GM21515 (cell line): Measurements from ENCODE around the gene JAK3.

Experiments
- ATAC-seq: cut with Tn5 transposase; IDR thresholded peaks from one replicate; pipeline ENCODE4 v1.9.1; 2021; ENCODE audit not compliant: unreplicated experiment

Gene JAK3

DNA sequence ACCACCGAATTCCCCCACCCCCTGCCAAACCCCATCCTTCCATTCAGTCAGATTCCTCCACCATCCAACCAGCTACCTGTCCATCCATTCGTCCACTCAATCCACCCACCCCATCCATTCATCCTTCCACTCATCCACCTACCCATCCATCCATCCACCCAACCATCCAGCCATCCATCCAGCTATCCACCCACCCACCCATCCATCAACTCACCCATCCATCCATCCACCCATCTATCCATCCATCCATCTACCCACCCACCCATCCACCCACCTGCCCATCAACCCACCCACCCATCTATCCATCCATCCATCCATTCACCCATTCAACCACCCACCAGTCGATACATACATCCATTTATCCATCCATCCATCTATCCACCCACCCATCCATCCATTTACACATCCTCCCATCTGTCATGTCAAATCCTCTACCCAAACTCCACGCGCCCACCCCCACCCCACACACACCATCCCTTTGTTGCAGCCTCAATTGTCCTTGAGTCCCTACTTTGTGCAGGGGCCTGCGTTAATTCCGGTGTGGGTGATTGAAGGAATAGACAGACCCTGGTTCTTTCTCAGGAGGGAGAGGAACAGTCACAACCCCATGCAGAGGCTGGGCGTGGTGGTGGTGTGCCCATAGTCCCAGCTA is 18.7 kb upstream of the JAK3 start:
- ATAC-seq, result no peak

DNA sequence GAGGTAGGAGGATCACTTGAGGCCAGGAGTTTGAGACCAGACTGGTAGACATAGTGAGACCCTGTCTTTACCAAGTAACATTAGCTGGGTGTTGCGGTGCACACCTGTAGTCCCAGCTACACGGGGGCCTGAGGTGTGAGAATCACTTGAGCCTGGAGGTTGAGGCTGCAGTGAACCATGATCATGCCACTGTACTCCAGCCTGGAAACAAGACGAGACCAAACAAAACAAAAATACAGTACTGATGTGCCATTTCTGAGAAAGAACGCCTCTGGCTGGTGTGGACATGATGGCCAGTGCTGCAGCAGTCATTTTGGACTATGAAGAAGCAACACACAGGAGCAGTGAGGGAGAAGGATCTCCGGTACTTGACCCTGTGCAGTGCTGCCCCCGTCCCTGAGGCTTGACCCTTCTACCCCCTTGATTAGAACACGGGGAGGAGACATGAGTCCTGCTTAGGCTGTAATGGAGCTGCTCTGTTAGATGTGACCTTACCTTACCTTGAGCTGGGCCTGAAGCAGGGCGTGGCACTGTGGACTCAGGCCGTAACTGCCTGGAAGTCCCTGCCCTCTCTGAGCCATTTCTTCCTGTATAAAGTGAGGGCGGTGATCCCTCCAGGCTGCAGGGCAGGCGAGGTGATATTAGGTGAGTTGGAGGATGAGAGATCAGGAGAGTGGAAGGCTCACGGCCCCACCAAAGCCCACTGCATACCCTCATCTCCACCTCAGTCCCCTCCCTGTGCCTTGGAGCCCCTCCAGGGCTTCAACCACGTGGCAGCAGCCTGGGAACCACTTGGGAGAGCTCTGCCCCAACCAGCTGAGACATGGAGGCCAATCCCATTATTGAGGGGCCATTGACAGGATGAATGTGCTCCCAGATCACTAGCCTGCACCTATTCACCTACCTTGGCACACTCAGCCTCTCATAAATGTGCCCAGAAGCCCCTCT is 17.9 kb upstream of the JAK3 start:
- no peak for ATAC-seq

DNA sequence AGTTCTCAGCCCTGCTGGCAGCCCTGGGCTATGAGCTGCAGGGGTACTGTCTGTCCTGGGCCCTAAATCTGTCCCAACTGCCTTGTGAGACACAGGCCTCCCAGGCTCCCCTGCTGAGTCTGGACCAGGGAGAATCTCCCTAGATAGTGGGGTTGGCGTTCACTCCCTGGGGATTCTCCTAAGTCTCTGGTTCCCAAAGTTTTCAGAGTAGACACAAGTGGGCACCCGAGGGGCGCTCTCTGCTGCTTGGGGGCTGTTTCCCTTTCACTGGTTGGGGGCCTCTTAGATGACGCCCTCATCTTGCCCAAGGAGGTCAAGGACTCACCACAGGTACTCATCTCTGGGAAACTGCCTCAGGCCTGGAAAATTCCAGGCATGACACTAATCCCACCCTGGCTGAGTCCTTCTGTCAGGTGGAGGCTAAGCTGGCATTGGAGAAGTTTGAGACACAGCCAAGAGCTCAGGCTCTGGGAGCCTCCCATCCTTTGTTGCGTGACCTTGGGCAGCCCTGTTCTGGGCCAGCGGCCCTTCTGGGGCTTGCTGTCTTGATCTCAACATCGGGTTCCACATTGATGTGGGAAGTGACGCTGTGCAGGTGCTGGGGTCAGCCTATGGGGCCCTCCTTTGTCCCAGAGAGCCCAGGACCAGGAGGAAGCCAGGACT is 15.9 kb upstream of the JAK3 start:
- ATAC-seq, result no peak

DNA sequence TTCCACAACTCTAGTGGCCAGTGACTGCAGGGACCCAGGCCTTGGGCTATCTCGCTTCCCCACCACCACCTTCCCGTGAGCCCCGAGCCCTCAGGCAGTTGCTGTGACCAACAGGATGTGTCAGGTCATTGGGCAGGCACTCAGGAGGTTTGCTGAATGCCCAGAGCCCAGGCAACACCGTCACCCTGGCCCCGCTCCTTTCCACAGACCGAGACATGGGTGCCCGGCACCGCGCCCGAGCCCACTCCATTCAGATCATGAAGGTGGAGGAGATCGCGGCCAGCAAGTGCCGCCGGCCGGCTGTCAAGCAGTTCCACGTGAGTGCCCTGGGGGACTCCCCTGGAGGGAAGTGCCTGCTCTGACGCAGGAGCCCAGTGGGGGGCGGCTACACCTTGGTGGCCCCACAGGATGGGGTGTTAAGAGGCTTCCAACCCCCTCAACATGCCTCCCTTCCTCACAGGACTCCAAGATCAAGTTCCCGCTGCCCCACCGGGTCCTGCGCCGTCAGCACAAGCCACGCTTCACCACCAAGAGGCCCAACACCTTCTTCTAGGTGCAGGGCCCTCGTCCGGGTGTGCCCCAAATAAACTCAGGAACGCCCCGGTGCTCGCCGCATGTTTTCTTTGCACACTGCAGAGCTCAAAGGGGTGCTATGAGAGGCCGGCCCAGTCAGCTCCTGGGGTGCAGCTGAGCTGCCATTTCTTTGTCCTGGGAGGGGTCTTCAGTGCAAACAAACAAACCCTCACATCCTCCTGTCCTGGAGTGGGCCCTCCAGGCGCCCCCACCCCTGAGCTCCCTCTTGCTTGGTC is 15.1 kb upstream of the JAK3 start:
- ATAC-seq, result no peak

DNA sequence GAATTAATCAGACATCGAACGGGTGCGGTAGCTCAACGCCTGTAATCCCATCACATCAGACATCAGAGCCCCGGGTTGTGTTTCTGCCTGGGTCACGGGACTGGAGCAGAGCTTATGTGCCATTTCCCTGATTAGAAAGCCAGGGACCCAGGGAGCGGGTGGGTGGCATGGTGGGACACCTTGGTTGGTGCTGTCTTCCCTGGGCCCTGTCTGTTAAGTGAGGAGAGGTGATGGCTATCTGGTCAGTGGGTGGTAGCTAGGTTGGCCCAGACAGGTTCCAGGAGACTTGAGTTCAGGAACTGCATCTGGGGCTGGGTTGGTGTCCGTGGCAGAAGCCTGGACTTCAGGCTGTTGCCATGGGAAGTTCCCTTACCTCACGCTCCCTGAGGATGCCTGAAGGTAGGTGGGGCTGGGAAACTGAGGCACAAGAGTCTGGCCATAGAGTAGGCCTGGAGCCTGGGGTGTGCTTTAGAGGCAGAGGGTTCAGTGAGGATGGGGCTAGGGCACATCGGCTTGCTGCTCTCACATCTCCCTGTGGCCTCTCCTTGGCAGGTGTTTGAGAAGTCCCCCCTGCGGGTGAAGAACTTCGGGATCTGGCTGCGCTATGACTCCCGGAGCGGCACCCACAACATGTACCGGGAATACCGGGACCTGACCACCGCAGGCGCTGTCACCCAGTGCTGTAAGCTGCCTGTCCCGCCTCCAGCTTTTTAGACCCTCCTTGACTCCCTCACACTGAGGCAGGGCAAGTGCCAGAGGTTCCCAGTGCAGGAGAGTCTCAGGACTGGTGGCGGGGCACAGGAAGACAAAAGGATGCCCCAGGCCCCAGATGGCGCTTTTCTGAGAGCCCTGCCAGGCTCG is 14.0 kb upstream of the JAK3 start:
- no peak for ATAC-seq

DNA sequence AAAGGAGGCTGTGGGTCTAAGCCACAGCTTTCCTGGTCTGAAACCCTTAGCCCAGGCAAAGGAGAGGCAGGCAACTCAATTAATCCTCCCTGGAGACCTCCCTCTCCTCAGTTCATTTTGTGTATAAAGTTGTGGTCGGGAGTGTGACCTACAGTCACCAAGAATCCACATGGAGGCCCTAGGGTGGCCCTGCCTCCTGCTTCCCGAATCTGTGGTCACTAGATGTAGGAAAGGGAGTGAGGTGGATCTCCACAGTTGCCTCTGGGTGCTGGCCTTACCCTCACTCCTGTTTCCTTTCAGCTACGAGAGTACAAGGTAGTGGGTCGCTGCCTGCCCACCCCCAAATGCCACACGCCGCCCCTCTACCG is 13.2 kb upstream of the JAK3 start:
- no peak for ATAC-seq

DNA sequence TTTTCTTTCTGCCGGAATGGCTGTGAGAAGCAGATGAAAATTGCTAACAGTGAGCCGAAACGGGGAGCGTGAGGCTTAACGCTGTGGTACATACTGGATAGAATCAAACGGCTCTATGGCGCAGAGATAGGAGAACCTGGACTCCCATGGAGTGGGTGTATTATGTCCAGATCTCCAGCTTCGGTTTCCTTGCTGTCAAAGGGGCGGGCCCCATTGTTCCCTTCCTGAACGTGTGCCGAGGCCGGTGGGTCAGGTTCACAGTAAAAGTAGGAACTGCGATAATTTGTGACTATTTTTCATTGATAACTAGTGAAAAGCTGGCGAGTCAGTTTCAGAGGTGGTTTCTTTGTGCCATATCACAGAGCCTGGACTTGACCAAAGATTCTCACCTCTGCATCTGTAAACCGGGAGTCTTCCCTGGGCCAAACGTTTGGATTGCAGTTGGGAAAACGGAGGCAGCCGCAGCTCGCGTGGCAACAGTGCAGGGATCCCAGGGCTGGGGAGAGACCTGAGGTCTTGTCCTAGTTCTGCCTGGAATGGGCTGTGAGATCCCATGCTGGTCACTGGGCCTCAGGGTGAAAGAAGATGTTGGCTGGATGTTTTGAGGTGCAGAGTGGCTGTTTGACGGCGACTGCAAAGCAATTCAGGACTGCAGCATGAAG is 12.7 kb upstream of the JAK3 start:
- ATAC-seq, result no peak

DNA sequence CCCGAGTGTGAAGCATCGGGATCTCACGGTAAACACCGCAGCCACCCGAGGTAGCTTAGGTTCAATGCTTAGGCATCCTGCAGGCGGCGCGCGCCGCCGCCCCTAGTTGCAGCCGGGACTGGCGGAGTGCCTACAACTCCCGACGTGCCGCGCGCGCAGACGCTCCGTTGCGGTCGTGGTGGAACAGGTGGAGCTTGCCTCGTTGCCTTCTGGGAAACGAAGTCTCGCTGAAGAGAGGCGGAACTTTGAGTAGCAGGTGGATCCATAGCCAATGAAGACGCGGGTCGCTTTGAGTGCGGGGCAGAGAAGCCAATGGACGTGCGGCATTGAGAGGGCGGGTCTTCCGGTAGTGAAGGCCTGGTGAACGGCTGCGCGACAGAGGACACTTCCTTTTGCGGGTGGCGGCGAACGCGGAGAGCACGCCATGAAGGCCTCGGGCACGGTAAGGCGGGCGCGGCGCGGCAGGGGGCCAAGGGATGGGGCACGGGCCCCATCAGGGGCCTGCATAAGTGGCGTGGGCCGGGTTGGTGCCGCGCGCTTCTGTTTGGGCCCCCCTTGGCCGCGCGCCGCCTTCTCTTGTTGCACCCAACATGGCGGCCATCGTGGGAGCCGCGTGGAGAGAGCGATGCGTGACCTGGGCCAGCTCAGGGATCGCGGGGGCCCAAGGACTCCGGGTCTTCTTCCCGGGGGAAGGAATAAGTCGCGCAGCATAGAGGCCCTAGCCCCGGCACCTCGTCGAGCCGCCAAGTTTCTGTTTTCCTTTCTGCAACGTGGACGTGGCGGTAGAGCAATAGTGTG is 11.9 kb upstream of the JAK3 start, which contains the start of gene RPL18A:
Gene RPL18A, plus strand, starts transcription at position 378 of the 798 bp plus-strand sequence. Its CDS starts 47 bp downstream, at position 425.
- peak; percentile 88 for ATAC-seq

DNA sequence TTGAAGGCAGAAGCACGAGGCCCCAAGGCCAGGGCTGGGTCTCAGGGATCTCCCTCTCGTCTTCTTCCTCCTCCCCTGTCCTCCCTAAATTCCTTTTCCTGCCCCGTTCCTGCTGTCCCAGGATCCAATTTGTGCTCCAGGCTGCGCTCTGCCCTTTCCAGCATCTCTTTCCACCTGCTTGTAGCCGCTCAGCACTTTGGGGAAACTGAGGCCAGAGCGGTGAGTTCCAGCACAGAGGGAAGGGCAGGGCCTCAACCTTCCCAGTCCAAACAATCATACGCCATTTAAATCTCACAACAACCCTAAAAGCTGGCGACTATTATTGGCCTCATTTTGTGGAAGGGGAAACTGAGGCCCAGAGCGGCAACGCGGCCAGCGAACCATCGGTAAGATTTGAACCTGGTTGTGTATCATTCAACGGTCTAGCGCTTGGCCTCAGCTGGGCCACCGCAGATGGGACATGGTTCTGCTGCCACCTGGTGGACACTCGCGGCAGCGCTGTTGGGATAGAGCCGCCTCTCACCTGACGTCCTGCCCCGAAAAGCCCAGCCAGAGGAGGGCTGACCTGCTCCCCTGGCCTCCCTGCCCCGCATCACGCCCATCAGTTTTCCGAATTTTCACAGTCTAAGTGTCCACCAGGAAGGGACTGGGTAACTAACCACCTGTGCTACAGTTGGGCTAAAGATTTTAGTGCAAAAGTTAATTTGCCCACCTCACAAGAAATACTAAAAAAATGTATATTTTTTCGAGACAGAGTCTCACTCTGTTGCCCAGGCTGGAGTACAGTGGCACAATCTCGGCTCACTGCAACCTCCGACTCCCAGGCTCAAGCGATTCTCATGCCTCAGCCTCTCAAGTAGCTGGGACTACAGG is 7.7 kb upstream of the JAK3 start:
- ATAC-seq, result no peak

DNA sequence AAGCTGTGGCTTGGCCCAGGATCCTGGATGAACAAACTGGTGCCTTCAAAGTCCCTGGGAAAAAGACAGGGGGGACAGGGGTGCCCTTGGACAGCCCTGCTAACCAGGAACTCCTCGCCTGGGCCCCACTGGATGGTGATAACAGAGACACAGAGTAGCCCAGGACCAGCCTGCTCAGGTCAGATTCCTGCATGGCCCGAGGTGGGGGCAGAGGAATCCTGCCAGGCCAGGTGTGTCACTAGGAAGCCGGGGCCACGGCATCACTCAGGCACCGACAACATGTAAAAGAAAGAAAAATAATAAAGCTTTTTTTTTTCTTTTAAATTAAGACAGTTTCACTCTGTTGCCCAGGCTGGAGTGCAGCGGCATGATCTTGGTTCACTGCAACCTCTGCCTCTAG is 6.3 kb upstream of the JAK3 start:
- no peak for ATAC-seq

DNA sequence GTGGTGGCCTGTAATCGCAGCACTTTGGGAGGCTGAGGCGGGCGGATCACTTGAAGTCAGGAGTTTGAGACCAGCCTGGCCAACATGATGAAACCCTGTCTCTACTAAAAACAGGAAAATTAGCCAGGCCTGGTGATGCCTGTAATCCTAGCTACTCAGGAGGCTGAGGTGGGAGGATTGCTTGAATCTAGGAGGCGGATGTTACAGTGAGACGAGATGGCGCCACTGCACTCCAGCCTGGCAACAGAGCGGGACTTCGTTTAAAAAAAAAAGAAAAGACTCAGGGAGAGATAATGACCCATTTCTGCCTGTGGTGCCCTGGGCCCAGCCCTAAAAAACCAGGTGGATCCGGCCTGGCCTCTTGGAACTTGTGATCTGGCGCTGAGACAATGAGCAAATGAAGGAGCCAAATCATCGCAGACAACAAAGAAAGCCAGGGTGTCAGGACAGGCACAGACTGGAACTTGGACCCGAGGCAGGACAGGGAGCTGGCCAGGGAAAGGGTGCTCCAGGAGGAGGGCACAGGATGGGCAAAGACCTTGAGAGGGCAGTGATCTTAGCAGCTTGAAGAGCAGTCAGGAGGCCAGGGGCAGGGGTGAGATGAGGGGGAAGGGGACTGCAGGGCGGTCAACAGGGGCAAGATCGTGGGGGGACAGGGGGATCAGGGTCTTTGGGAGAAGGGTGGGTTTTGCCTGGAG is 962 bp upstream of the JAK3 start:
- ATAC-seq, result no peak

DNA sequence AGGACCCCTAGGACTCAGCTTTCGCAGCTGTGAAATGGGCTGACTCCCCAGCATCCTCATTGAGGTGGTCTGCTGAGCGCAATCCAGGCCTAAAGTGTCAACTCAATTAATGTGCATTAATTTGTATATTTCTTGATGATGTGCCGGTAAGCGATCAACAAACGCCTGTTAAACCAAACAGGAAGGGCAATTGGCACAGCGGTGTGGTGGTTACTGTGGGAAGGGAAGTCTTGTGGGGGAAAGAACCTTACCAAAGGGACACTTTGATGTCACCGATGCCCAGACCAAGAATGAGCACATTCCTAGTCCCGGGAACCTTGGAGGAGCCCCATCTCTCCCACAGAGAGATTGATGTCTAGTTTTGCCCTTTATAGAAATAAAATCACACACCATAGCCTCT is 1.6 kb downstream of the JAK3 start:
- ATAC-seq, result no peak

DNA sequence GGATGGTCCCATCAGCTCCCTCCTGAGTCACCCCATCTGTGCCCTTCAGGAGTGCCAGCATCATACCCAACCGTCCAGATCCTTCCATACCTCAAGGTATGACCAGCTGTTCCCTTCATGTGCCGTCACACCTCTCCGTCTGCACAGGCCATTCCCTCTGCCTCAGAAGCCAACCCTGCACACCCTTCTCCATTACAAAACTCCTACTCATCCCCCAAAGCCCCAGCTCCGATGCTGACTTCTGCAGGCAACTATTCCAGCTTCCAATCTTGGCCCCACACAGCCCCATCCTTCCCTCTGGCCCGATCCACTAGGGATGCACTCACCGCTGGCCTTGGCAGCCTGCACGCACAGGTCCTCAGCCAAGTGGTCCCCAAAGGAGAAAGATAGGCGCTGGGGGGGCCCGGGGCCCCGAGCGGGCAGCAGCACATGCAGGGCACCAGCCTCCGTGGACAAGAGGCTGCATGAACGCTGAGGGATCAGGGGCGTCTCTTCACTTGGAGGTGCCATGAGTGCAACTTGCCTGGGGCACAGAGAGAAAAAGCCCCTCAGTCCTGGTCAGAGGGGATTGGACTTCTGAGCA is 3.8 kb downstream of the JAK3 start:
- no peak for ATAC-seq

DNA sequence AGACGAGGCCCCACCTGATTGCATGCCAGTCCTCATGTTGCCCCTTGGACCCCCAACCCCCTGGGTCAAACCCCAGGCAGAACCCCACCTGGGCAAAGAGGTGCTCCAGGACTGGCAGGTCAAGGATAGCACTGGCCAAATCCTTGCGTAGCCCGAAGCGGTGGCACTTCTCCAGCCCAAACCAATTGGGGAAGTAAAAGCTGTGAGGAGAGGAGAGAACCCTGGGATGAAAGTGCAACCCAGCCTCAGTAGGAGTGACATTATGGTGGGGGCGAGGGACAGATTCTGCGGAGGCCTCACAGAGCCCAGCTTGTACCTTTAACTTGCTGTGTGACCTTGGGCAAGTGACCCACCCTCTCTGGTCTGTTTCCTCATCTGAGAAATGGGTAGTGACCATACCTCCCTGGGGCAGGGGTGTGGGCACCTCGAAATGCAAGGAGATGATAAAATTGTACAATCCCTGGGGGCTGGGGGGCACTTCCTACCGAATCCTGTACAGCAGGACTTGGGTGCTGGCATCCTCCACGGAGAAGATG is 4.4 kb downstream of the JAK3 start:
- ATAC-seq, result no peak

DNA sequence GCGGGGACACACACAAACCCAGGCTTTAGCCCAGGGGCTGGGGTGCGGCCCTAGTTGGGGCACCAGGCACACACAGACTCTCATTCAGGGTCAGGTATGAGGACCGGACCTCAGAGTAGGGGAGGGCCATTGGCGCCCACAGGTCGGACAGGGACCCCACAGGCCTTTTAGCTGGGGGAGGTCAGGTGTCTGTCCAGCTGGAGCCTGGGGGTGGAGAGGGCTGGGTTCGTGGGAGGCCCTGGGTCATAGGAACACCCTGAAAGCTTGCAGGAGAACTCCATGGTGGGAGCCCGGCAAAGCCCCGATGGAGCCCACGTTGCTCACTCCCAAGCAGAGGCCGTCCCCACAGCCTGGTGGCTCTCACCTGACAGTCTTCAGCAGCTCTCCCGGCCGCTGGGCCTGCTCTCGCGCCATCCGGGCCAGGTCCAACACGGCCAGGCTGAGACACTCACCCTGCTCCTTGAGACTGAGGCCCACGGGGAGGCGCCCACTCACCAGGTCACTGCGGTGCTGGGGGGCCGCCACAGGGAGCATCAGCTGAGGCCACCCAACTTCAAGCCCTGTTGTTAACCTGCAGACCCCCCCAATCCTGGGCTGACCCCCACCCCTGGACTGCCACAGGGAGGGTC is 5.0 kb downstream of the JAK3 start:
- no peak for ATAC-seq
